Measurements from ENCODE around the gene TYMP.

Gene TYMP

DNA sequence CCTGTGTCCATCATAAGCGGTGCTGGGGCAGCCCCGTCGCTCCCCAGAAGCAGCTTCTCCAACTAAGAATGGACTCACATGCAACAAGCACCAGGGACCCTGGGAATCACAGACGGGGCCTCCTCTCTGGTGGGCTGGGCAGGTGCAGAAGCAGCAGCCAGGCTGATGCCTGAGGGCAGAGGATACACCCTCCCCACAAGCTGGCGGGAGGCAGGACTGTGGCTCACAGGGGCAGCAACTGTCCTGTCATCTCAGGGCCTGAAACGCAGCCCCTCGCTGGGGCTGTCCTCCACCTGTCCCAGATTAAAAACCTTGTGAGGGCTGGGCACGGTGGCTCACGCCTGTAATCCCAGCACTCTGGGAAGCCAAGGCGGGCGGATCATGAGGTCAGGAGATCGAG, 51.9 kb downstream of the TYMP start:
- H3K4me3 ChIP-seq (ENCODE audit: low read depth, low read length): no peak overlapping the region
- H3K27me3 ChIP-seq (ENCODE audit: control insufficient read depth, insufficient read depth, low read length): peaks cover 10% of the 10 kb centered on the region
- H3K36me3 ChIP-seq (ENCODE audit: control insufficient read depth, insufficient read depth, low read length): peaks cover under 1% of the 10 kb centered on the region
- H3K4me1 ChIP-seq (ENCODE audit: control insufficient read depth, insufficient read depth, low read length): peaks cover 4% of the 10 kb centered on the region
- no peak overlapping the region for H3K9ac ChIP-seq (ENCODE audit: low read depth, low read length)
- H3K9me3 ChIP-seq (ENCODE audit: control insufficient read depth, insufficient read depth, low read length): no peaks in the 10 kb centered on the region

DNA sequence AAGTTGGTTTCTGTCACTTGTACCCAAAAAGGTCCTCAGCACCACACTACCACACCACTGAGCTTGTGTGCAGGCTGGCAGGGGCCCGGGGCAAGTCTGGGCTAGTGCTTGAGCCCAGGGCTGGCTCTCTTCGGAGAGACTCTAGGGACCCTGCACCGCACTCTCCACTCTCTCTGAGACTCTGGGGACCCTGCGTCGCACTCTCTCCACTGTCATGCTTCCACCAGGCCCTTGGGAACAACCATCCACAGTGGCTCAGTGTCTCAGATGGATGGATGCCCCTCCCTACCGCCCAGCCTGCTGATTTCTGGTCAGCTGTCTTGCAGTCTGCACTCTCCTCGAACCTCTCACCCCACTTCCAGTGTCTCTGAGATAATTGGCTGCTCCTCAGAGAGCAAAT, 52.9 kb downstream of the TYMP start:
- Histone ChIP-seq H3K9ac (ENCODE audit: low read depth, low read length) (no peak overlapping the region), H3K9me3 (ENCODE audit: control insufficient read depth, insufficient read depth, low read length) (no peaks in the 10 kb centered on the region), H3K4me3 (ENCODE audit: low read depth, low read length) (no peak overlapping the region), H3K36me3 (ENCODE audit: control insufficient read depth, insufficient read depth, low read length) (peaks cover 6% of the 10 kb centered on the region), H3K4me1 (ENCODE audit: control insufficient read depth, insufficient read depth, low read length) (peaks cover 4% of the 10 kb centered on the region), H3K27me3 (ENCODE audit: control insufficient read depth, insufficient read depth, low read length) (peaks cover 10% of the 10 kb centered on the region)

All from iPS-15b (cell line).